ENCODE results near the gene MYOG. TPM values are rescaled to one million over a fixed set of nuclear protein-coding genes. Genes with fewer than 3 reads are reported as not detected.

Gene MYOG
- total and polyA plus RNA-seq, 10 of the 15 experiments (the other 5 are each of a cell fraction or from before 2014, with no cell fraction given): not detected

GRCh38 chr1:203045821-203046594 lies 39.8 kb downstream of the MYOG start (continued):
- TF ChIP-seq BCL3 (IDR thresholded peaks at IDR 0.05; ENCODE audit: borderline replicate concordance, insufficient read depth, low read depth, low read length, poor library complexity, severe bottlenecking): no peak
- TF ChIP-seq E2F8 (IDR thresholded peaks at IDR 0.05; ENCODE audit: low read depth, partially characterized antibody): no peak
- TF ChIP-seq RELA (IDR thresholded peaks at IDR 0.05; ENCODE audit: borderline replicate concordance, partially characterized antibody): no peak
- no peak for TF ChIP-seq E4F1 (IDR thresholded peaks at IDR 0.05; ENCODE audit: borderline replicate concordance, partially characterized antibody)
